SK-N-SH treated with all-trans-retinoic acid at 6 μM for 48 hours (cell line): ENCODE data around the gene CNGB1.

Experiments
- ARNTL ChIP-seq: fragments of 450-650 bp; formaldehyde crosslinking; IDR thresholded peaks from 2 replicates; pipeline ENCODE4 v1.5.0; 2020; ENCODE audit warnings: low read depth, mild to moderate bottlenecking, moderate library complexity, borderline replicate concordance
- BACH2 ChIP-seq: fragments of 250-450 bp; sonication (Bioruptor Pico); IDR thresholded peaks from 2 replicates; pipeline ENCODE4 v1.9.0; 2021; ENCODE audit warnings: mild to moderate bottlenecking, borderline replicate concordance
- PPARA ChIP-seq: fragments of 250-450 bp; sonication (Bioruptor Pico); IDR thresholded peaks from 2 replicates; pipeline ENCODE4 v1.5.0; 2020; ENCODE audit warnings: mild to moderate bottlenecking, borderline replicate concordance
- SNAI2 ChIP-seq: fragments of 250-450 bp; sonication (Bioruptor Pico); IDR thresholded peaks from 2 replicates; pipeline ENCODE4 v1.5.0; 2020; ENCODE audit warnings: mild to moderate bottlenecking, moderate library complexity
- ZC3H10 ChIP-seq: fragments of 250-450 bp; sonication (Bioruptor Pico); IDR thresholded peaks from 2 replicates; pipeline ENCODE4 v1.5.1; 2021; ENCODE audit warnings: mild to moderate bottlenecking, moderate library complexity
- ZFP3 ChIP-seq: fragments of 250-450 bp; sonication (Bioruptor Pico); IDR thresholded peaks from 2 replicates; pipeline ENCODE4 v1.5.0; 2020; ENCODE audit warnings: mild to moderate bottlenecking, moderate library complexity
- ZFP30 ChIP-seq: fragments of 450-650 bp; formaldehyde crosslinking; IDR thresholded peaks from 2 replicates; pipeline ENCODE4 v1.5.0; 2022; ENCODE audit warnings: mild to moderate bottlenecking, moderate library complexity
- ZNF565 ChIP-seq: fragments of 450-650 bp; formaldehyde crosslinking; conservative IDR thresholded peaks from 2 replicates; pipeline ENCODE4 v1.5.0; 2020; ENCODE audit warnings: low read depth, mild to moderate bottlenecking, moderate library complexity
- ZNF8 ChIP-seq: fragments of 450-650 bp; formaldehyde crosslinking; IDR thresholded peaks from 2 replicates; pipeline ENCODE4 v1.5.0; 2020; ENCODE audit warnings: mild to moderate bottlenecking, moderate library complexity
- TF ChIP-seq, protein P1 (sequence below): fragments of 250-450 bp; sonication (Bioruptor Pico); IDR thresholded peaks from 2 replicates; pipeline ENCODE4 v1.5.1; 2020; ENCODE audit warnings: low read depth, mild to moderate bottlenecking, moderate library complexity
- TF ChIP-seq, protein P2 (sequence below): fragments of 250-450 bp; sonication (Bioruptor Pico); IDR thresholded peaks from 2 replicates; pipeline ENCODE4 v1.8.0; 2020; ENCODE audit warnings: mild to moderate bottlenecking, moderate library complexity, borderline replicate concordance

DNA sequence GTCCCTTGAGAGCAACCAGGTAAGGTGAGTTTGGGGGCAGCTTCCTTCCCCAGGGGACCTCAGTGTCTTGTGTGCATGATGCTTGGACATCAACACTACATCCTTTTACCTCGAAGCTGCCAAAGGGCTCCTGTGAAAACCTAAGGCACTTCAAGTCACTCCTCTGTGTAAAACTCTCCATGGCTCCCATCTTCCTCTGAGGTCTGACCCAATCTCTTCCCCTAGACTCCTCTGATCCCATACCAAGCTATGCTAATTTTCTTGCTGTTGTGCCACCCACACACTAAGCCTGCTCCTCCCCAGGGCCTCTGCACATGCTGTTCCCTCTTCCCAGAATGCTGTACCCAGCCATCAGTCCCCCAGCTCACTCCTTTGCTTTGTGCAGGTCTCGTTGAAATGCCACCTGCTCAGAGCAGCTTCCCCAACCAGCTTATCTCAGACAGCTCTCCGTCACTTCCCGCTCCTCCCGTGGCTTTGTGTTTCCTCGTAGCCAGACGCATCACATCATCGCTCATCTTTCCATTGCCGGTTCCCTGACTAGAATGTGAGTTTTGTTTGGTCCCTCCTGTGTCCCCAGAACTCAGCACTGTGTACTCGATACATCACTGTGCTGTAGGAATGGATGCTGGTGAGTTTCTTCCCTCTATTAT lies 78.4 kb downstream of the CNGB1 start:
- TF ChIP-seq ZFP3 (CRISPR knock-in tag) (no peak), BACH2 (CRISPR knock-in tag) (no peak), ZFP30 (CRISPR knock-in tag) (no peak), SNAI2 (no peak), ZC3H10 (CRISPR knock-in tag) (no peak), ARNTL (no peak), PPARA (CRISPR knock-in tag) (no peak), ZNF8 (CRISPR knock-in tag) (no peak), ZNF565 (no peak)
- TF ChIP-seq, protein P1, sequence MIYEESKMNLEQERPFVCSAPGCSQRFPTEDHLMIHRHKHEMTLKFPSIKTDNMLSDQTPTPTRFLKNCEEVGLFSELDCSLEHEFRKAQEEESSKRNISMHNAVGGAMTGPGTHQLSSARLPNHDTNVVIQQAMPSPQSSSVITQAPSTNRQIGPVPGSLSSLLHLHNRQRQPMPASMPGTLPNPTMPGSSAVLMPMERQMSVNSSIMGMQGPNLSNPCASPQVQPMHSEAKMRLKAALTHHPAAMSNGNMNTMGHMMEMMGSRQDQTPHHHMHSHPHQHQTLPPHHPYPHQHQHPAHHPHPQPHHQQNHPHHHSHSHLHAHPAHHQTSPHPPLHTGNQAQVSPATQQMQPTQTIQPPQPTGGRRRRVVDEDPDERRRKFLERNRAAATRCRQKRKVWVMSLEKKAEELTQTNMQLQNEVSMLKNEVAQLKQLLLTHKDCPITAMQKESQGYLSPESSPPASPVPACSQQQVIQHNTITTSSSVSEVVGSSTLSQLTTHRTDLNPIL (CRISPR knock-in tag) = no peak
- TF ChIP-seq, protein P2, sequence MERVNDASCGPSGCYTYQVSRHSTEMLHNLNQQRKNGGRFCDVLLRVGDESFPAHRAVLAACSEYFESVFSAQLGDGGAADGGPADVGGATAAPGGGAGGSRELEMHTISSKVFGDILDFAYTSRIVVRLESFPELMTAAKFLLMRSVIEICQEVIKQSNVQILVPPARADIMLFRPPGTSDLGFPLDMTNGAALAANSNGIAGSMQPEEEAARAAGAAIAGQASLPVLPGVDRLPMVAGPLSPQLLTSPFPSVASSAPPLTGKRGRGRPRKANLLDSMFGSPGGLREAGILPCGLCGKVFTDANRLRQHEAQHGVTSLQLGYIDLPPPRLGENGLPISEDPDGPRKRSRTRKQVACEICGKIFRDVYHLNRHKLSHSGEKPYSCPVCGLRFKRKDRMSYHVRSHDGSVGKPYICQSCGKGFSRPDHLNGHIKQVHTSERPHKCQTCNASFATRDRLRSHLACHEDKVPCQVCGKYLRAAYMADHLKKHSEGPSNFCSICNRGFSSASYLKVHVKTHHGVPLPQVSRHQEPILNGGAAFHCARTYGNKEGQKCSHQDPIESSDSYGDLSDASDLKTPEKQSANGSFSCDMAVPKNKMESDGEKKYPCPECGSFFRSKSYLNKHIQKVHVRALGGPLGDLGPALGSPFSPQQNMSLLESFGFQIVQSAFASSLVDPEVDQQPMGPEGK (CRISPR knock-in tag) = no peak
